HG03342 (cell line): ENCODE measurements around the gene ROBO2.

ENCODE experiments used
- ATAC-seq: cut with Tn5 transposase; IDR thresholded peaks from one replicate; pipeline ENCODE4 v1.9.1; 2021; ENCODE audit warnings: mild to moderate bottlenecking, moderate library complexity; ENCODE audit not compliant: unreplicated experiment

ROBO2 gene

GRCh38 chr3:77467702-77468625, 428.1 kb downstream of the ROBO2 start:
- no peak for ATAC-seq

- no peak for ATAC-seq
Measured at GRCh38 chr3:77468626-77469020, 428.7 kb downstream of the ROBO2 start.

- no peak for ATAC-seq
Measured at GRCh38 chr3:77475507-77475906, 435.6 kb downstream of the ROBO2 start.

- no peak for ATAC-seq
Measured at GRCh38 chr3:77479021-77479420, 439.1 kb downstream of the ROBO2 start.

GRCh38 chr3:77489216-77489615, 449.3 kb downstream of the ROBO2 start:
- ATAC-seq, result no peak

- ATAC-seq, result no peak
Measured at GRCh38 chr3:77491961-77492360, 452.1 kb downstream of the ROBO2 start.

GRCh38 chr3:77500721-77501120, 460.8 kb downstream of the ROBO2 start:
- no peak for ATAC-seq

GRCh38 chr3:77506384-77506783, 466.5 kb downstream of the ROBO2 start:
- no peak for ATAC-seq

- no peak for ATAC-seq
Measured at GRCh38 chr3:77513542-77513941, 473.6 kb downstream of the ROBO2 start.

- no peak for ATAC-seq
Measured at GRCh38 chr3:77514766-77515165, 474.9 kb downstream of the ROBO2 start.

GRCh38 chr3:77524463-77524862, 484.6 kb downstream of the ROBO2 start:
- ATAC-seq, result no peak

- no peak for ATAC-seq
Measured at GRCh38 chr3:77524946-77525682, 485.2 kb downstream of the ROBO2 start.

GRCh38 chr3:77526573-77527113, 486.7 kb downstream of the ROBO2 start:
- no peak for ATAC-seq

- no peak for ATAC-seq
Measured at GRCh38 chr3:77529522-77529921, 489.6 kb downstream of the ROBO2 start.

GRCh38 chr3:77530870-77531269, 491.0 kb downstream of the ROBO2 start:
- no peak for ATAC-seq

- no peak for ATAC-seq
Measured at GRCh38 chr3:77535116-77535515, 495.2 kb downstream of the ROBO2 start.

- ATAC-seq, result no peak
Measured at GRCh38 chr3:77536038-77536775, 496.3 kb downstream of the ROBO2 start.

GRCh38 chr3:77539014-77539413, 499.1 kb downstream of the ROBO2 start:
- no peak for ATAC-seq

GRCh38 chr3:77539677-77540076, 499.8 kb downstream of the ROBO2 start:
- no peak for ATAC-seq

GRCh38 chr3:77541203-77541922, 501.5 kb downstream of the ROBO2 start:
- ATAC-seq, result no peak
